WTC11 (cell line): ENCODE results near the gene ARHGAP42. TPM values are rescaled to one million over a fixed set of nuclear protein-coding genes. Genes with fewer than 3 reads are reported as not detected.

Experiments used
- ATAC-seq: fragments of 200-7000 bp; cut with Tn5 transposase; 2 replicates; pipeline ENCODE4 v1.10.0; 2021; ENCODE audit warnings: mild to moderate bottlenecking, moderate library complexity
- CTCF ChIA-PET: fragments of 300-600 bp; sonication (Branson Sonifier 250); formaldehyde crosslinking; loops from one replicate; lab custom pipeline; 2021; ENCODE audit warnings: antibody characterized with exemption; lab: Charles Lee
- POLR2A ChIA-PET: fragments of 350-600 bp; sonication (Branson Sonifier 250); formaldehyde crosslinking; loops from one replicate; lab custom pipeline; 2021; ENCODE audit warnings: antibody characterized with exemption; lab: Charles Lee
- DNase-seq: peaks from one replicate; pipeline ENCODE4 v3.0.0; 2021; ENCODE audit warnings: low spot score
- H3K27ac Mint-ChIP-seq: 2 replicates; pipeline ENCODE4 v1.8.0; 2021; ENCODE audit warnings: mixed read lengths
- H3K27me3 Mint-ChIP-seq: 2 replicates; pipeline ENCODE4 v1.8.0; 2021; ENCODE audit warnings: low read depth, mild to moderate bottlenecking, moderate library complexity, mixed read lengths
- H3K36me3 Mint-ChIP-seq: 2 replicates; pipeline ENCODE4 v1.8.0; 2021; ENCODE audit warnings: mixed read lengths
- H3K4me1 Mint-ChIP-seq: 2 replicates; pipeline ENCODE4 v1.8.0; 2022; ENCODE audit warnings: mixed read lengths
- H3K4me3 Mint-ChIP-seq: 2 replicates; pipeline ENCODE4 v1.8.0; 2021; ENCODE audit warnings: mild to moderate bottlenecking, moderate library complexity, mixed read lengths
- H3K9me3 Mint-ChIP-seq: 2 replicates; pipeline ENCODE4 v1.8.0; 2021; ENCODE audit warnings: mixed read lengths
- AR ChIP-seq: fragments of 250-450 bp; sonication (Bioruptor Pico); IDR thresholded peaks from 2 replicates; pipeline ENCODE4 v1.9.0; 2021; ENCODE audit warnings: mild to moderate bottlenecking
- CREB1 ChIP-seq: sonication (generic); formaldehyde crosslinking; IDR thresholded peaks from 2 replicates; pipeline ENCODE4 v1.8.0; 2023; ENCODE audit warnings: mild to moderate bottlenecking, missing genetic modification reagents
- ELF4 ChIP-seq: sonication (generic); formaldehyde crosslinking; IDR thresholded peaks from 2 replicates; pipeline ENCODE4 v1.8.1; 2022; ENCODE audit warnings: low read depth, mild to moderate bottlenecking, moderate library complexity, missing genetic modification reagents
- GRHL2 ChIP-seq: fragments of 250-450 bp; sonication (Bioruptor Pico); IDR thresholded peaks from 2 replicates; pipeline ENCODE4 v1.8.0; 2022; ENCODE audit warnings: mild to moderate bottlenecking, moderate library complexity; ENCODE audit not compliant: insufficient replicate concordance, severe bottlenecking
- HMGA2 ChIP-seq: fragments of 250-450 bp; sonication (Bioruptor Pico); IDR thresholded peaks from 2 replicates; pipeline ENCODE4 v1.4.0; 2021; ENCODE audit warnings: mild to moderate bottlenecking, moderate library complexity
- IRF2 ChIP-seq: sonication (generic); formaldehyde crosslinking; IDR thresholded peaks from 2 replicates; pipeline ENCODE4 v1.8.0; 2022; ENCODE audit warnings: low read depth, missing genetic modification reagents, borderline replicate concordance
- JAZF1 ChIP-seq: fragments of 250-450 bp; sonication (Bioruptor Pico); IDR thresholded peaks from 2 replicates; pipeline ENCODE4 v1.9.0; 2021; ENCODE audit warnings: moderate library complexity, mild to moderate bottlenecking, inconsistent platforms
- NFYB ChIP-seq: sonication (generic); formaldehyde crosslinking; conservative IDR thresholded peaks from 2 replicates; pipeline ENCODE4 v1.8.0; 2022; ENCODE audit warnings: low read depth, missing genetic modification reagents
- OVOL2 ChIP-seq: fragments of 250-450 bp; sonication (Bioruptor Pico); IDR thresholded peaks from 2 replicates; pipeline ENCODE4 v1.9.0; 2021; ENCODE audit warnings: mild to moderate bottlenecking, borderline replicate concordance
- SOX15 ChIP-seq: fragments of 250-450 bp; sonication (Bioruptor Pico); IDR thresholded peaks from 2 replicates; pipeline ENCODE4 v1.9.0; 2021; ENCODE audit warnings: mild to moderate bottlenecking
- SP1 ChIP-seq: sonication (generic); formaldehyde crosslinking; conservative IDR thresholded peaks from 2 replicates; pipeline ENCODE4 v1.8.1; 2022; ENCODE audit warnings: missing genetic modification reagents
- TEAD4 ChIP-seq: sonication (generic); formaldehyde crosslinking; IDR thresholded peaks from 2 replicates; pipeline ENCODE4 v1.8.0; 2022; ENCODE audit warnings: mild to moderate bottlenecking, missing genetic modification reagents
- TP53 ChIP-seq: sonication (generic); formaldehyde crosslinking; IDR thresholded peaks from 2 replicates; pipeline ENCODE4 v1.8.1; 2023; ENCODE audit warnings: mild to moderate bottlenecking, missing genetic modification reagents
- ZNF121 ChIP-seq: sonication (generic); formaldehyde crosslinking; IDR thresholded peaks from 2 replicates; pipeline ENCODE4 v1.8.0; 2023; ENCODE audit warnings: missing genetic modification reagents
- ZNF512 ChIP-seq: sonication (generic); formaldehyde crosslinking; IDR thresholded peaks from 2 replicates; pipeline ENCODE4 v1.8.1; 2022; ENCODE audit warnings: missing genetic modification reagents, borderline replicate concordance
- ZNF532 ChIP-seq: fragments of 250-450 bp; sonication (Bioruptor Pico); IDR thresholded peaks from 2 replicates; pipeline ENCODE4 v1.9.0; 2021; ENCODE audit warnings: mild to moderate bottlenecking, borderline replicate concordance
- total RNA-seq: library from RNA; stranded (reverse); gene quantifications from 3 replicates; pipeline ENCODE4 v1.2.3, GENCODE V29; 2021
- TF ChIP-seq, protein P1 (sequence below): fragments of 250-450 bp; sonication (Bioruptor Pico); IDR thresholded peaks from 2 replicates; pipeline ENCODE4 v1.9.0; 2021; ENCODE audit warnings: mild to moderate bottlenecking
- TF ChIP-seq, protein P2 (sequence below): sonication (generic); formaldehyde crosslinking; IDR thresholded peaks from 2 replicates; pipeline ENCODE4 v1.8.0; 2022; ENCODE audit warnings: missing genetic modification reagents
- TF ChIP-seq, protein P3 (sequence below): sonication (generic); formaldehyde crosslinking; IDR thresholded peaks from 2 replicates; pipeline ENCODE4 v1.8.1; 2022; ENCODE audit warnings: mild to moderate bottlenecking, moderate library complexity, missing genetic modification reagents
- TF ChIP-seq, protein P4 (sequence below): sonication (generic); formaldehyde crosslinking; IDR thresholded peaks from 2 replicates; pipeline ENCODE4 v1.8.0; 2022; ENCODE audit warnings: mild to moderate bottlenecking, missing genetic modification reagents

The ARHGAP42 gene
- total RNA-seq, 1 experiment from 2014 or later = 32.5 TPM

GRCh38 chr11:100791860-100792259, 104.8 kb downstream of the ARHGAP42 start:
- Mint-ChIP-seq H3K36me3 (peaks cover 5% of the 10 kb centered on the region; the same call in 1 of the 2 replicates), H3K4me1 (peaks cover 57% of the 10 kb centered on the region), H3K27me3 (no peaks in the 10 kb centered on the region), H3K9me3 (no peaks in the 10 kb centered on the region), H3K4me3 (peak overlapping the region; percentile 51), H3K27ac (peak overlapping the region; percentile 89; the same call in 1 of the 2 replicates)
- ATAC-seq (peak; percentile 81), DNase-seq (no peak)
- ChIA-PET CTCF (interaction anchor here (1.4 kb wide), 3 partner anchors 21 to 36 kb away, joined by 3 to 5 read pairs (median 4); no protein-coding TSS in a partner anchor), POLR2A (no interaction called here)
- TF ChIP-seq CREB1 (CRISPR knock-in tag) (no peak), IRF2 (CRISPR knock-in tag) (no peak), GRHL2 (CRISPR knock-in tag) (no peak), SOX15 (CRISPR knock-in tag) (no peak), AR (no peak), ZNF532 (CRISPR knock-in tag) (no peak), SP1 (CRISPR knock-in tag) (no peak), OVOL2 (CRISPR knock-in tag) (no peak), ELF4 (CRISPR knock-in tag) (no peak), TEAD4 (CRISPR knock-in tag) (no peak), ZNF121 (CRISPR knock-in tag) (no peak), ZNF512 (CRISPR knock-in tag) (no peak), TP53 (CRISPR knock-in tag) (no peak), JAZF1 (CRISPR knock-in tag) (no peak), NFYB (no peak), HMGA2 (CRISPR knock-in tag) (no peak)
- TF ChIP-seq, protein P1, sequence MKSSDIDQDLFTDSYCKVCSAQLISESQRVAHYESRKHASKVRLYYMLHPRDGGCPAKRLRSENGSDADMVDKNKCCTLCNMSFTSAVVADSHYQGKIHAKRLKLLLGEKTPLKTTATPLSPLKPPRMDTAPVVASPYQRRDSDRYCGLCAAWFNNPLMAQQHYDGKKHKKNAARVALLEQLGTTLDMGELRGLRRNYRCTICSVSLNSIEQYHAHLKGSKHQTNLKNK (CRISPR knock-in tag) = no peak
- TF ChIP-seq, protein P2, sequence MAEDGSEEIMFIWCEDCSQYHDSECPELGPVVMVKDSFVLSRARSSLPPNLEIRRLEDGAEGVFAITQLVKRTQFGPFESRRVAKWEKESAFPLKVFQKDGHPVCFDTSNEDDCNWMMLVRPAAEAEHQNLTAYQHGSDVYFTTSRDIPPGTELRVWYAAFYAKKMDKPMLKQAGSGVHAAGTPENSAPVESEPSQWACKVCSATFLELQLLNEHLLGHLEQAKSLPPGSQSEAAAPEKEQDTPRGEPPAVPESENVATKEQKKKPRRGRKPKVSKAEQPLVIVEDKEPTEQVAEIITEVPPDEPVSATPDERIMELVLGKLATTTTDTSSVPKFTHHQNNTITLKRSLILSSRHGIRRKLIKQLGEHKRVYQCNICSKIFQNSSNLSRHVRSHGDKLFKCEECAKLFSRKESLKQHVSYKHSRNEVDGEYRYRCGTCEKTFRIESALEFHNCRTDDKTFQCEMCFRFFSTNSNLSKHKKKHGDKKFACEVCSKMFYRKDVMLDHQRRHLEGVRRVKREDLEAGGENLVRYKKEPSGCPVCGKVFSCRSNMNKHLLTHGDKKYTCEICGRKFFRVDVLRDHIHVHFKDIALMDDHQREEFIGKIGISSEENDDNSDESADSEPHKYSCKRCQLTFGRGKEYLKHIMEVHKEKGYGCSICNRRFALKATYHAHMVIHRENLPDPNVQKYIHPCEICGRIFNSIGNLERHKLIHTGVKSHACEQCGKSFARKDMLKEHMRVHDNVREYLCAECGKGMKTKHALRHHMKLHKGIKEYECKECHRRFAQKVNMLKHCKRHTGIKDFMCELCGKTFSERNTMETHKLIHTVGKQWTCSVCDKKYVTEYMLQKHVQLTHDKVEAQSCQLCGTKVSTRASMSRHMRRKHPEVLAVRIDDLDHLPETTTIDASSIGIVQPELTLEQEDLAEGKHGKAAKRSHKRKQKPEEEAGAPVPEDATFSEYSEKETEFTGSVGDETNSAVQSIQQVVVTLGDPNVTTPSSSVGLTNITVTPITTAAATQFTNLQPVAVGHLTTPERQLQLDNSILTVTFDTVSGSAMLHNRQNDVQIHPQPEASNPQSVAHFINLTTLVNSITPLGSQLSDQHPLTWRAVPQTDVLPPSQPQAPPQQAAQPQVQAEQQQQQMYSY (CRISPR knock-in tag) = no peak
- TF ChIP-seq, protein P3, sequence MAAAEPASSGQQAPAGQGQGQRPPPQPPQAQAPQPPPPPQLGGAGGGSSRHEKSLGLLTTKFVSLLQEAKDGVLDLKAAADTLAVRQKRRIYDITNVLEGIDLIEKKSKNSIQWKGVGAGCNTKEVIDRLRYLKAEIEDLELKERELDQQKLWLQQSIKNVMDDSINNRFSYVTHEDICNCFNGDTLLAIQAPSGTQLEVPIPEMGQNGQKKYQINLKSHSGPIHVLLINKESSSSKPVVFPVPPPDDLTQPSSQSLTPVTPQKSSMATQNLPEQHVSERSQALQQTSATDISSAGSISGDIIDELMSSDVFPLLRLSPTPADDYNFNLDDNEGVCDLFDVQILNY (CRISPR knock-in tag) = no peak
- TF ChIP-seq, protein P4, sequence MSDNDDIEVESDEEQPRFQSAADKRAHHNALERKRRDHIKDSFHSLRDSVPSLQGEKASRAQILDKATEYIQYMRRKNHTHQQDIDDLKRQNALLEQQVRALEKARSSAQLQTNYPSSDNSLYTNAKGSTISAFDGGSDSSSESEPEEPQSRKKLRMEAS (CRISPR knock-in tag) = no peak
